Neural cell (in vitro differentiated cells): ENCODE data around the gene MYO15A. TPM values are rescaled to one million over a fixed set of nuclear protein-coding genes. Genes with fewer than 3 reads are reported as not detected.

ENCODE experiments used
- H2AFZ ChIP-seq: fragments of 200-600, 300-800 bp; sonication (generic), shearing (Covaris generic); 2 replicates; pipeline ENCODE4 v1.6.0; 2014; ENCODE audit warnings: low read depth, mild to moderate bottlenecking, antibody characterized with exemption, low read length, moderate library complexity
- H3F3A ChIP-seq: fragments of 200-600 bp; shearing (Covaris generic); 2 replicates; pipeline ENCODE4 v1.6.1; 2016; ENCODE audit warnings: mild to moderate bottlenecking, moderate library complexity, mixed read lengths, antibody characterized with exemption, low read length; ENCODE audit not compliant: insufficient read depth, poor library complexity, severe bottlenecking
- H3K27ac ChIP-seq: fragments of 200-600, 300-800 bp; sonication (generic), shearing (Covaris generic); 2 replicates; pipeline ENCODE4 v1.5.1; 2014; ENCODE audit warnings: mild to moderate bottlenecking, low read length, moderate library complexity
- H3K27me3 ChIP-seq: fragments of 300-800, 200-600 bp; sonication (generic), shearing (Covaris generic); 2 replicates; pipeline ENCODE4 v1.6.0; 2014; ENCODE audit warnings: mild to moderate bottlenecking, low read depth, low read length, moderate library complexity; ENCODE audit not compliant: insufficient read depth
- H3K36me3 ChIP-seq: fragments of 300-800, 200-600 bp; sonication (generic), shearing (Covaris generic); 2 replicates; pipeline ENCODE4 v1.5.1; 2014; ENCODE audit warnings: mild to moderate bottlenecking, antibody characterized with exemption, low read length, moderate library complexity; ENCODE audit not compliant: insufficient read depth
- H3K4me2 ChIP-seq: fragments of 300-800, 200-600 bp; sonication (generic), shearing (Covaris generic); 2 replicates; pipeline ENCODE4 v1.6.0; 2014; ENCODE audit warnings: mild to moderate bottlenecking, low read length
- H3K4me3 ChIP-seq: fragments of 300-800, 200-600 bp; sonication (generic), shearing (Covaris generic); 2 replicates; pipeline ENCODE4 v1.5.1; 2014; ENCODE audit warnings: mild to moderate bottlenecking, low read length, moderate library complexity
- H3K79me2 ChIP-seq: fragments of 200-600 bp; shearing (Covaris generic); replicated peaks from 2 replicates; pipeline ENCODE4 v1.6.0; 2014; ENCODE audit warnings: mild to moderate bottlenecking, low read length, moderate library complexity; ENCODE audit not compliant: insufficient read depth
- H3K9ac ChIP-seq: fragments of 300-800, 200-600 bp; sonication (generic), shearing (Covaris generic); 2 replicates; pipeline ENCODE4 v1.6.1; 2016; ENCODE audit warnings: mild to moderate bottlenecking, low read length, mixed read lengths
- H3K9me2 ChIP-seq: fragments of 200-600 bp; shearing (Covaris generic); 2 replicates; pipeline ENCODE4 v1.6.1; 2016; ENCODE audit warnings: mild to moderate bottlenecking, low read length, mixed read lengths; ENCODE audit not compliant: insufficient read depth
- H3K9me3 ChIP-seq: fragments of 200-600, 300-800 bp; sonication (generic), shearing (Covaris generic); 2 replicates; pipeline ENCODE4 v1.6.1; 2016; ENCODE audit warnings: mild to moderate bottlenecking, mixed run types, low read length, moderate library complexity, mixed read lengths
- H4K20me1 ChIP-seq: fragments of 200-600 bp; shearing (Covaris generic); 2 replicates; pipeline ENCODE4 v1.6.1; 2016; ENCODE audit warnings: mild to moderate bottlenecking, mixed run types; ENCODE audit not compliant: insufficient read depth
- CTCF ChIP-seq: fragments of 450-650 bp; IDR thresholded peaks from 2 replicates; pipeline ENCODE4 v1.5.1; 2014; ENCODE audit warnings: antibody characterized with exemption, mild to moderate bottlenecking, moderate library complexity; ENCODE audit not compliant: poor library complexity, severe bottlenecking
- EP300 ChIP-seq: fragments of 450-650 bp; conservative IDR thresholded peaks from 2 replicates; pipeline ENCODE4 v1.6.1; 2014; ENCODE audit warnings: antibody characterized with exemption, mild to moderate bottlenecking, moderate library complexity; ENCODE audit not compliant: poor library complexity, severe bottlenecking
- EZH2 ChIP-seq: fragments of 200-600, 300-800 bp; shearing (Covaris generic), sonication (generic); IDR thresholded peaks from 2 replicates; pipeline ENCODE4 v1.6.1; 2014; ENCODE audit warnings: antibody characterized with exemption, low read length, borderline replicate concordance, mild to moderate bottlenecking; ENCODE audit not compliant: insufficient read depth, poor library complexity, severe bottlenecking
- MXI1 ChIP-seq: fragments of 450-650 bp; conservative IDR thresholded peaks from 2 replicates; pipeline ENCODE4 v1.6.1; 2014; ENCODE audit warnings: antibody characterized with exemption, mild to moderate bottlenecking; ENCODE audit not compliant: poor library complexity, severe bottlenecking
- POLR2AphosphoS5 ChIP-seq: IDR thresholded peaks from 2 replicates; pipeline ENCODE4 v1.6.1; 2012
- RAD21 ChIP-seq: fragments of 450-650 bp; conservative IDR thresholded peaks from 2 replicates; pipeline ENCODE4 v1.6.1; 2014; ENCODE audit warnings: antibody characterized with exemption, mild to moderate bottlenecking, moderate library complexity
- REST ChIP-seq: IDR thresholded peaks from 2 replicates; pipeline ENCODE4 v1.6.1; 2012; ENCODE audit warnings: borderline replicate concordance
- SMC3 ChIP-seq: fragments of 450-650 bp; conservative IDR thresholded peaks from 2 replicates; pipeline ENCODE4 v1.6.1; 2014; ENCODE audit warnings: antibody characterized with exemption, mild to moderate bottlenecking, moderate library complexity; ENCODE audit not compliant: poor library complexity
- TAF1 ChIP-seq: IDR thresholded peaks from 2 replicates; pipeline ENCODE4 v1.6.1; 2012; ENCODE audit warnings: low read depth
- polyA plus RNA-seq: library from polyadenylated mRNA; depleted of rRNA; stranded (reverse); fragments of >200 nt; gene quantifications from 2 replicates; pipeline ENCODE4 v1.2.3, GENCODE V29; 2014

The MYO15A gene
- polyA plus RNA-seq, 1 donor from 2014 or later: 1.9 TPM

- TF ChIP-seq EZH2 (no peak), MXI1 (no peak), RAD21 (no peak), SMC3 (no peak), CTCF (no peak), TAF1 (no peak), REST (no peak), POLR2AphosphoS5 (no peak), EP300 (no peak)
- H3K9me2 ChIP-seq: no peaks in the 10 kb centered on the region
- H3F3A ChIP-seq: no peaks in the 10 kb centered on the region
- H3K4me2 ChIP-seq: no peak overlapping the region
- H3K9ac ChIP-seq: no peak overlapping the region
- no peaks in the 10 kb centered on the region for H3K36me3 ChIP-seq
- H3K27me3 ChIP-seq: no peaks in the 10 kb centered on the region
- H3K9me3 ChIP-seq: peaks cover 6% of the 10 kb centered on the region
- H3K79me2 ChIP-seq: no peaks in the 10 kb centered on the region
- no peak overlapping the region for H3K27ac ChIP-seq
- H3K4me3 ChIP-seq: no peak overlapping the region
- H4K20me1 ChIP-seq: no peaks in the 10 kb centered on the region
- no peak overlapping the region for H2AFZ ChIP-seq
These were observed 9.0 kb downstream of the MYO15A start for GRCh38 chr17:18117533-18117932.

- Histone ChIP-seq H3K79me2 (no peaks in the 10 kb centered on the region), H3K27ac (no peak overlapping the region), H2AFZ (no peak overlapping the region), H3K9me2 (no peaks in the 10 kb centered on the region), H3K36me3 (no peaks in the 10 kb centered on the region), H3K4me3 (no peak overlapping the region), H3K9ac (no peak overlapping the region), H4K20me1 (no peaks in the 10 kb centered on the region), H3K9me3 (peaks cover 6% of the 10 kb centered on the region), H3K4me2 (no peak overlapping the region), H3K27me3 (no peaks in the 10 kb centered on the region), H3F3A (no peaks in the 10 kb centered on the region)
- TF ChIP-seq MXI1 (no peak), EZH2 (no peak), TAF1 (no peak), REST (no peak), RAD21 (no peak), POLR2AphosphoS5 (no peak), CTCF (no peak), SMC3 (no peak), EP300 (no peak)
These were observed 9.7 kb downstream of the MYO15A start for GRCh38 chr17:18117982-18118975.
